GM18526 (cell line): ENCODE data around the gene CD74.

Experiments
- POLR2A ChIP-seq: IDR thresholded peaks from 3 replicates; pipeline ENCODE4 v1.6.1; 2011; ENCODE audit not compliant: insufficient read length; ENCODE audit errors: extremely low read depth

The CD74 gene

DNA sequence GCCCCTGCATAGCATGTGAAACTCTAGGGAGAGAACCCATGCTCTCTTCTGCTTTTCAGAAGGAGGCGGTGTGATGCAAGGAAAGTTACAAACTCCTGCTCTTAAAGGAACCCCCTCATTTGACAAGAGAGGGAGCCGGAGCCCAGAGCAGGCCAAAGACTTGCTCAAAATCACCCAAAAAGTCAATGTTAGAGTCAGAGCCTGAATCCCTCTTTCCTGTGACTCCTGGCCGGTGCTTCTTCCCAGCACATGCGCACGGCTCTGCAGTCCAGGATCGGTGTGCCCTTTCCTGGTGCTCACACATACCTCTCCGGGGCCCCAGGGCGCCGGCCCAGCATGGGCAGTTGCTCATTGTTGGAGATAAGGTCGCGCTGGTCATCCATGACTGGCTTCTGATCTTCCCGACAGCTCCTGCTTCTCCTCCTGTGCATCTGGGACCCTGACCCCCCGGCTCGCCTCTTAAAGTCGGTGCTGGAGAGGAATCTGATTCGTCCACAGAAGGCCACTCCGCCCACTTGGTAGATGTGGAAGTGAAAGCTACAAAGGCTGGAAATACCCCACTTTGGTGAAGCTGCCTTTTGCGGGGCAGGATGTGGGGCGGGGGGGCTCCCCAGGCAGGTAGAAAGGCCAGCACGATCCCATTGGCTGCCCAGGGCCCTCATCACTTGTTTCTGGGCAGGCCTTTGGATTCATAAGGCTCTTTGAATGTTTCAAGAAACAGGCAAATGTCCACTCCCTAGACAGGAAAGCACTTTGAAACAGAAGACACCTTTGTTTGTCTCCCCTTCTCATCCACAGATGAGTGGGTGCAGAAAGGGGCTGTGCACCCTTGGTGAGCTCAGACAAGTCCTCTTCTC, at the start of gene CD74:
Gene CD74 (minus strand): TSS at position 592 of the 857 bp plus-strand sequence. CDS start 161 bp downstream, at position 431.
- peak; percentile 100 for TF ChIP-seq POLR2A

DNA sequence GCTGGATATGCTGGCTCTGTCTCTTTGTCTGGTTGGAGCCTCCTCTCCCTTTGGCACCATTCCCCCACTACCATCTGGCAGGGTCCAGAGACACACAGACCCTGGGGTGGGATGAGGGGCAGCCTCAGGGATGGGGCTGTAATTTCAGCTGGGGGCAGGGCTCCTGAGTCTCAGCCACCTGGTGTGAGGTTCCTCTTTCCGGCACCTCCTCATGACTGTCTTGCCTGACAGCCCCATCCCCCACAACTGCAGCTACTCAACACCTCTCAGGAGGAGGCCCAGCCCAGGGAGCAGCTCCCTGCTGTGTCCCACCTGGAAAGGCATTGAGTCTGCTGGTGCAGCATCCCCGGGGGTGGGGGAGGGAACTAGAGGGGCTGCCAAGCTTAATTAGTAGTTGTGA, 48.5 kb upstream of the CD74 start:
- peak; percentile 21 for TF ChIP-seq POLR2A

DNA sequence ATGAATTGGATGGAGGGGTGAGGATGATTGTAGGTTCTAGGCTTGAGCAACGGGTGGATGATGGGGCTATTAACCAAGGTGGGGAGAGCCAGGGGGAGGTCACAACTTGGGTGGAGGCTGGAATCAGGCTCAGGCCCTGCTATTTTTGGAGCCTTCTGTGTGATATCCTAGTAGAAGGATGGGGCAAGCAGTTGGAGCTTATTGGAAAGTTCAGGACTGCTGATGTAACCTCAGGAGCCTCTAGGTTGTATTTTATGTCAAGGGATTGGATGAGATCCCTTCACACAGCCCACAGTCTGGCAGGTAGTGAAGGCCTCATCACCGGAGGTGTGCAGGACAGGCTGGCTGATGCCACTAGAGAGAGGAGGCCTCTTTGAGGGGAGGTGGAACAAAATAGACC, 48.1 kb upstream of the CD74 start:
- TF ChIP-seq POLR2A: no peak

DNA sequence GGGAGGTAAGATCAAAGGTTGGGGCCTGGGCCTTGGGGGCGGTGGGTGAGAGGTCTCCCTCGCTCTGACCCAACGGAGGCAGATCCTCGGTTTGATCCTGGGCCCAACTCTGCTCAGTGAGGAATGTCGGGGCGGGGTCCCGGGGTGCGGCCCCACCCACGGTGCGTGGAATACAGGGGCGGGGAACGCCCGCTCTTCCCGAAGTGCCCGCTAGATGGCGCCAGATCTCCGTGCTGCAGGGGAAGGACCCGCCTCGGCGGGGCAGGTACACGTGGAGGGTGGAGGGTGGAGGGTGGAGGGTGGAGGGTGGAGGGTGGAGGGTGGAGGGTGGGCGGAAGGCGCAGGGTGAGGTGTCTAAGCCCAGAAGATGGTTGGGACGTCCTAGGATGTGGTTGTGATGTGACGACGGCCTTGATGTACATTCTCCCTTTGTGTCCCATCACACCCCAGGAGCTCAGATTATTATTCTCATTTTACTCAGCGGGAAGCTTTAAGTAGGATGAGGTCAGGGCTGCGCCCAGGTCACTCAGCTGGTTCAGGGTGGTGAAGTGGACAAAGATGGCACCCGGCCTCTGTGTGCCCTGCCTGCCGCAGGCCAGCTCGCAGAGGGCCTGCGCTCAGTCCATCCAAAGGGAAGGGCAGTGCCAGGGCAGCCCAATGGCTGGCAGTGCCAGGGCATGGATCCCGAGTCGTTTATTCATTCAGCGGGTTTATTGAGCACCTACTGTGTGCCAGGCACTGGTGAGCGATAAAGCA, 46.3 kb upstream of the CD74 start:
- no peak for TF ChIP-seq POLR2A

DNA sequence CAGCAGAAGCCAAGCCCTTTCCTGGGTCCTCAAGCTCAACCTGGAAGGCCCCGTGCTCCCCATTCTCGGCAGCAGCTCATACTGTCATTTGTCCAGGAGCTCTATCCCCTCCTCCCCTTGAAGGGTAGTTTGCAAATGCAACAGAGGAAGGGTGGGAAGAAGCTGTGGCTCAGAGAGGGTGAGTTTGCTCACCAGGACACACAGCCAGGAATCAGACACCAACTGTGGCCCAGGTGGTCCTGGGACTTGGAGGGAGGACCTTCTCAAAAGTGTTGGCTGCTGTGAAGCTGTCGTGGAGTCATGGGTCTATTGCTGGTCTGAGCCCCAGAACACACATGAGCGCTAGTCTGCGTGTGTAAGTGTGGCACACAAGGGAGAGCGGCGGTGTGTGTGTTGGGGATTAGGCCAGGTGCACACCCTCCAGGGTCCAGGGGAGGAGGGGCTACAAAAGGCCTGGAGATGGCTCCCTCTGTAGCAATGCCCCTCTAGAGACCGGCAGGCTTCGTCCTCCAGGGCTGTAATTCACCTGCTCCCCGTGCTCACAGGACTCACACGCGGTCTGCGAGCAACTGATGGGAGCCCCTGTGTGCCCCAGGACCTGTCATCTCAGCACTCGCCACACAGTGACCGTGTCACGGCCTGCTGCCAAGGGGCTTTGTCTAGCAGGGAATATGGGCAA, 45.0 kb upstream of the CD74 start:
- no peak for TF ChIP-seq POLR2A

DNA sequence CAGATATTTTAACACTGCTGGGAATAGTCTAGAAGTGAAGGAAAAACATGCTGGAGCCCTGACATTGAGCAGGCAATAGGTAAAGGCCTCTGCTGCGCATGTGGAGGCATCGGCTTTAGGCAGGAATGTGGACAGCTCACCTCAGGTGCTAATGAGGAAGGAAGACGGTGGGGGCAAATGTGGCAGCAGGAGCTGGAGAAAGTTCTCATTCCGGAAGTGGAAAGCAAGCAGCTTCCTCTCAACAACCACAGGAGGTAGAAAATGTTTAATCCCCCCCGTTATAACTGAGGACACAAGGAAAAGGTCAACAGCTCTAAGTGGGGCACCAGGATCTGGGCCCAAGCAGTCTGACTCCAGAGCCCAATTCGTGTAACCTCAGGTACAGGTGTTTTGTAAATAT, 44.4 kb upstream of the CD74 start:
- TF ChIP-seq POLR2A: no peak

DNA sequence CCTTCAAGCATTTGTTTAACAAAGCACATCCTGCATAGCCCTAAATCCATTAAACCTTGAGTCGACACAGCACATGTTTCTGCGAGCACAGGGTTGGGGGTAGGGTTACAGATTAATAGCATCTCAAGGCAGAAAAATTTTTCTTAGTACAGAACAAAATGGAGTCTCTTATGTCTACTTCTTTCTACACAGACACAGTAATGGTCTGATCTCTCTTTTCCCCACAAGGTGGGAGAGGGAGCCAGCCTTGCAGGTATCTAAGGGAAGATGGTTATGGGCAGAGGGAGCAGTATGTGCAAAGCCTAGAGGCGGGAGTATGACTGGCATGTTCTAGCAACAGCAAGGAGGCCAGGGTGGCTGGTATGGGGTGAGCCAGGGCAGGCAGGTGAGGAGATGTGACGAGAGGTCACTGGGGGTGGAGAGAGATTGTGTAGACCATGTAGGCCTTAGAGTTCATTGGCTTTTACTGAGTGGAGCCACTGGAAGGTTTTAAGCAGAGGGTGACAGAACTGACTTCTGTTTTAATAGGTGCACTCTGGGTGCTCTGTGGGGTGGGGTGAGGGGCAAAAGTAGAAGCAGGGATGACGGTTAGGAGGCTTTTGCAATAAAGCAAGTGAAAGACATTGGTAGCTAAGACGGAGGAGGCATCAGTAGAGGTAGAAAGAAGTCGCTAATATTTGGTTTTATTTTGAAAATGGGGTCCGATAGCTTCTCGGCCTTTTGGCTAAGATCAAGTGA, 42.0 kb upstream of the CD74 start:
- TF ChIP-seq POLR2A: no peak

DNA sequence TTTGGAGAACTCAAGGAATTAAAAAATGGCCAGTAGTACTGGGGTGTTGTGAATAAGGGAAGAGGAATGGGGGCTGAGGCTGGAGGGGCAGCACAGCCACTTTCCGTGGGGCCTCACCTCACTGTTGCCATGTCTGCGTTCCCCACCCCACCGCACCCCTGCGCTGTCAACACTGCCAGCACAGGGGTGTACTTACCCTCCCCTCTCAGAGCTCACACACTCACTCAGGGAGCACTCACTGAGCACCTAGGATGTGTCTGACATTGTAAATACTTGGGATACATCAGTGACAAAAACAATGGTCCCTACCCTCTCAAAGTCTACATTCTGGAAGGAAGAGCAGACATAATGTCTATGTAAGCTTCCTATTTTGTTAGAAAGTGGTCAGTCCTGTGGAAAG, 40.2 kb upstream of the CD74 start:
- no peak for TF ChIP-seq POLR2A

DNA sequence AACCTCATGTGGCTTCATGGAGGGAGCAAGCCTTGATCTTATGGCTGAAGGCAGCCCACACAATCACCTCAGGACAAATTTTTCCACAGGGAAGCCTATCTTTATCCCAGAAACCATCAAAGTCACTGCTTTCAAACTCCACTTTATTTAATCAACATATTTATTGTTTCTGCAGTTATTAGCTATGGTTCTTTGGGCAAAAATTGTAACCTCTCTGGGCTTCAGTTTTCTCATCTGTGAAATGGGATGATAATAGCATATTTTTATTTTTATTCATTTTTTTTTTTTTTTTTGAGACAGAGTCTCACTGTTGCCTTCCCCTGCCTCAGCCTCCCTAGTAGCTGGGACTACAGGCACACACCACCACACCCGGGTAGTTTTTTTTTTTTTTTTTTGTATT, 38.9 kb upstream of the CD74 start:
- TF ChIP-seq POLR2A: no peak

DNA sequence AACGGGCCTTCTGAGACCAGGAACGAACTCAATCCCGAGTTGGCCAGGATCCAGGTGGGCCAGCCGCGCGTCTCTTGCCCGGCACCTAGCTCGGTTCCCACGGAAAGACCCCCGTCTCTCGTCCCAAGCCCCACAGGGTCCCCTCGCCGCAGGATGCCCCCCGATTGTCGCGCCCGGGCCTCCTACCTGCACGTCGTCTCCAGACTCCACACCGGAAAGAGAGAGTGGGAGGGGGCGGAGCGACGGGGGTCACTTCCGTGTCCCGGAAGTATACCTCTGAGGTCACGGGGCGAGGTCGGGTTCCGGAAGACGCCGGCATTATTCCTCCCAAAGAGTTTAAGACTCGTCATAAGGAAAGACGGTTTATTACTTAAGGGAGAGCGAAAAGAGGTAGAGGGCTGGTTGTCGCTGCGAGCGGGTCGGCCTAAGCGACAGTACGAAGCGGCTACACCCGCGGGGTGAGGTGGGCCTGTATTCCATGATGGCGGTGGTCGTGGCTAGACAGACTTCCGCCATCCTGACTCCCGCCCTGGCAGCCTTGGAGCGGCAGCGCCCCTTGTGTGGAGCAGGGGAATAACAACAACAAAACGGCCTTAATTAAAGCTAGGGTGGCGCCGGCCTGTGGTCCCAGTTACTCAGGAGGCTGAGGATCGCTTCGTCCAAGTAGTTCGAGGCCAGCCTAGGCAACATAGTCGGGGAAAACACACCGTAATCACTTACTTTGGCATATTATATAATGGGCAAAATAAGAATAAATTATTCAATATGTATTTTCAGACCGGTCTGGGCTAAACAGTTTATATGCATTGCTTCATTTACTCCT, 37.0 kb upstream of the CD74 start, which contains the start of gene RPS14:
Gene RPS14 (minus strand): TSS at position 223 of the 823 bp plus-strand sequence. CDS start 2,006 bp downstream, outside the sequence.
- TF ChIP-seq POLR2A: peak; percentile 96

DNA sequence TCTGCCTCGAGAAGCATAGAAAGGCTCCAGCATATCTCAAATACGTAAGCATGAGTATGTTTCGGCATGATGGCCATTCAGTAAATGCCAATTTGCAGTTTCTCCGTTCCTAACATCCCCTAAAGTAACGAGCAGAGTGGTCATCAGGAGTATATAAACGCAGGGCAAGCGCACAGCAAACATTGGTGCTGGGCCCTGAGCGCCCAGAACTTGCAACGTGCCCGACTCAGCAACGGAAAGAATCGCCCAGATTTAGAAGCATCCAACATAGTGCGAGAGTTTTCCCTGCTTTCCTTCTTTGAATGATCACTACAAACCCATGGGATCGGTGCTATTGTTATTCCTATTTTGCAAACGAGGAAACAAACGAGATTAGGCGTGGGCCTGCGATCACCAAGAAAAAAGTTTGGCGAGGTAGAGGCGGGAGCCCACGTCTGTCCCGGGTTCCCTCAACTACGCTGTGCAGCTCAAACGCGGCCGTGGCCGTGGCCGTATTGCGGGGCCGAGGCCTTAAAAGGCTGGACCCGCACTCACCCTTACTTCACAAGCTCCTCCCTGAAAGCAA, 36.3 kb upstream of the CD74 start:
- no peak for TF ChIP-seq POLR2A

DNA sequence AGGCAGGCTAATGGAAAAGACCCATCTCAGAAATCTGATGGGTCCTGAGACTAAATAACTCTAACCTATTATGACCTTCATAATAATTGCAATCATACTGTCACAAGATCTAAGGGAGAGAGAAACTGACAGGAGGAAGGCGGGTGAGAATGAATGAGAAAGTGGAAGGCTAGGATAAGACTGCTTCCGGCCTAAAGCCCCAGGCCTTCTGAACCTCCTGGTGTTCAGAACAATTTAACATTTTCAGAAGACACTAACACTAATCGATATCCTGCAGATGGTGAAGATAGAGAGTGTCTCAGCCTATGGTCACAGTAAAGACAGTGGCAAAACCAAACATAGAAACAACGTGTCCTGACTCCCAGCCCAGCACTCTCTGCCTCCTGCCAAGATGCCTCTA, 35.6 kb upstream of the CD74 start:
- TF ChIP-seq POLR2A: no peak

DNA sequence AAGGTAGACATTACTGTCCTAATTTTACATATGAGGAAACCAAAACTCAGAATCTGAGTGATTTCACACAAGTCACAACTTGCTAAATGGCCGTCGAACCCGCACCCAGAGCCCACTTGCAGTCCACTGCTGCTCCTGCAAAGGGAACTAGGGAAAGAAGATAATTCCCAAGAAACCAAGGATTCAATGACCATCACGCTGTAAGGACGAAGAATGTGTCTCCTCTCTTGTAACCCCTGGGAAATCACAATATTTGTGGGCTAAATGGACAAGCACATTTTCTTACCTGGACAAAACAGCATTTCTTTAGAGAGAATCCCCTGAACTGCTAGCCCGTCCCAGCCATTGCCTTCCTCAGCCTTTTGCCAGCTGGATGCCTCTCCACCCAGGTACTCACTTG, 34.5 kb upstream of the CD74 start:
- no peak for TF ChIP-seq POLR2A

DNA sequence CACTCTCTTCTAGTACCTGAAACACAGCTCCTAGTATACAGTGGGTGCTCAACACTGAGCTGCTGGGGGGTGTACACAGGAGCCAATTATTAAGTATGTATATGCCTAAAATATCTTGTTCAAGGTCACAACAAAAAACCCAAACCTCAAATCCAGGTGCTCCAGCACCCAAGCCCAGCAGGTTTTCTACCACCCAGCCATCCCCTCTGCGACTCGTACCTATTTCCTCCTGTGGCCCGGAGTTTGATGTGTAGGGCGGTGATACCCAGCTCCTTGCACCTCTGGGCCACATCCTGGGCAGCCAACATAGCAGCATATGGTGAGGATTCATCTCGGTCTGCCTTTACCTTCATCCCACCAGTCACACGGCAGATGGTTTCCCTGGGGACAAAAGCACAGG, 33.9 kb upstream of the CD74 start:
- TF ChIP-seq POLR2A: no peak
